ENCODE measurements around the gene TEX261. TPM values are rescaled to one million over a fixed set of nuclear protein-coding genes. Genes with fewer than 3 reads are reported as not detected.

The TEX261 gene
- total RNA-seq, 1 experiment from 2014 or later = 54.2 TPM

DNA sequence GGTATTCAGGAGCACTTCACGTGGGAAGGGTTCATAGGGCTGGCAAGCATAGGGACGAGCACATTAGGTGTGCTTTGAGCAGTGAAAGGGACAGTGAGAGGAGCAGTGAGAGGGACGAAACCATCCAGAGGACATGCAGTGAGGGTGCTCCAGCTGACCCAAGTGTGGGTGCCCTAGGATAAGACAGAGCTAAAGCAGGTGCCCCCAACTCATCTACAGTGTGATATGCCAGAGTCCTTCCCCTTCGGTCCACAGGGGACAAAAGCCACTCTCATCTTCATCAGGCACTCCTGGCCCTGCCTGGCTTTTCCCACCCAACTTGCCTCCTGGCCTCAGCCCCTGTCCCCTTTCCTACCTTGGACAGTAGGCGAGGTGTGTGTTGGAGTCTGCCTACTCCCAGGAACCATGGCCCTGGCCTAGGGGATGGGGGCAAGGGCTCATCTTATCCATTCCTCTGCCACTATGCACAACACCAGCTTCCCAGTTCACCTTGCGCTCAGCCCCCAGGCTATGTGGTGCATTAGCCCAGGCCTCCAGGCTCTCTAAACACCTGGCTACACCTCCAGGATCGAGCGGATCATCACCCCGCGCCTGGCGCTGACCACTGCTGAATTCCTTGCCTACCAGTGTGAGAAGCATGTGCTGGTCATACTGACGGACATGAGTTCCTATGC lies 32.3 kb downstream of the TEX261 start:
- Histone ChIP-seq H3K4me1 (ENCODE audit: insufficient read depth, low read length) (no peaks in the 10 kb centered on the region), H3F3A (ENCODE audit: low read length, unreplicated experiment) (no peaks in the 10 kb centered on the region), H3K9me3 (ENCODE audit: low read length) (no peaks in the 10 kb centered on the region), H3K79me2 (ENCODE audit: low read length) (no peaks in the 10 kb centered on the region), H3K4me3 (ENCODE audit: low read length) (no peak overlapping the region), H3K27ac (ENCODE audit: low read length) (no peak overlapping the region), H3K9me2 (replicated peaks; ENCODE audit: low read length) (no peaks in the 10 kb centered on the region), H3K27me3 (ENCODE audit: low read length) (no peaks in the 10 kb centered on the region), H3K4me2 (ENCODE audit: low read length) (no peak overlapping the region), H3K9ac (ENCODE audit: low read length) (no peak overlapping the region), H2AFZ (ENCODE audit: low read length) (no peak overlapping the region), H4K20me1 (ENCODE audit: low read length) (no peaks in the 10 kb centered on the region), H3K36me3 (ENCODE audit: low read depth, low read length) (no peaks in the 10 kb centered on the region)
- no peak for TF ChIP-seq CTCF (conservative IDR thresholded peaks at IDR 0.05; ENCODE audit: low read depth, low read length)
- TF ChIP-seq EZH2phosphoT487 (IDR thresholded peaks at IDR 0.05; ENCODE audit: borderline replicate concordance, low read length) = no peak
- no peak for TF ChIP-seq EZH2 (IDR thresholded peaks at IDR 0.05; ENCODE audit: low read length, unreplicated experiment)
- intact Hi-C loops (cut with micrococcal nuclease) = no loop called here
- ChIA-PET POLR2A (ENCODE audit: unreplicated experiment) (no interaction called here), CTCF (interaction anchor here (1.0 kb wide), 1 partner anchor 14 kb away, joined by 3 read pairs; no protein-coding TSS in a partner anchor)
- ATAC-seq = no peak
- no peak for DNase-seq
- no TSS peak for BruUV-seq (replicated peaks)

DNA sequence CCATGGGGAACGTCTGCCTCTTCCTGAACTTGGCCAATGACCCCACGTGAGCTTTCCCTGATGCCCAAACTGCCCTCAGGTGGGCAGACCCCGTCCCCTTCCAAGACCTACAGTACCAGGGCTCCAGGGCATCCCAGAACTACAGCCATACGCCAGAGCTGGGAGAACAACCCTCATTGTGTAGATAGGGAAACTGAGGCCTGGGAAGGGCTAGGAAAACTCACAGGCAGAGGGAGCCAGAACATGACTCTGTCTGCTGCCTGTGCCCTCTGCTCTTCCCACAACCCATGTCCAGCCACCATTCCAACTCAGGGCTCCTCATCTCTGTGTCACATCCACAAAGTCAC lies 33.1 kb downstream of the TEX261 start:
- POLR2A ChIA-PET (ENCODE audit: unreplicated experiment) = no interaction called here
- DNase-seq (no peak), ATAC-seq (no peak)
- intact Hi-C loops (cut with micrococcal nuclease) = no loop called here
- no peak overlapping the region for H3K4me3 ChIP-seq (ENCODE audit: low read length)
- H2AFZ ChIP-seq (ENCODE audit: low read length) = no peak overlapping the region
- no peaks in the 10 kb centered on the region for H4K20me1 ChIP-seq (ENCODE audit: low read length)
- CTCF ChIA-PET = interaction anchor here (1.0 kb wide), 1 partner anchor 14 kb away, joined by 3 read pairs; no protein-coding TSS in a partner anchor
- no TSS peak for BruUV-seq (replicated peaks)
- H3K36me3 ChIP-seq (ENCODE audit: low read depth, low read length) = no peaks in the 10 kb centered on the region
- no peak overlapping the region for H3K4me2 ChIP-seq (ENCODE audit: low read length)
- no peak overlapping the region for H3K9ac ChIP-seq (ENCODE audit: low read length)
- H3K4me1 ChIP-seq (ENCODE audit: insufficient read depth, low read length) = no peaks in the 10 kb centered on the region
- no peaks in the 10 kb centered on the region for H3K27me3 ChIP-seq (ENCODE audit: low read length)
- no peak for TF ChIP-seq EZH2phosphoT487 (IDR thresholded peaks at IDR 0.05; ENCODE audit: borderline replicate concordance, low read length)
- no peak for TF ChIP-seq EZH2 (IDR thresholded peaks at IDR 0.05; ENCODE audit: low read length, unreplicated experiment)
- no peak for TF ChIP-seq CTCF (conservative IDR thresholded peaks at IDR 0.05; ENCODE audit: low read depth, low read length)
- no peaks in the 10 kb centered on the region for H3K9me2 ChIP-seq (replicated peaks; ENCODE audit: low read length)
- no peaks in the 10 kb centered on the region for H3K9me3 ChIP-seq (ENCODE audit: low read length)
- no peaks in the 10 kb centered on the region for H3K79me2 ChIP-seq (ENCODE audit: low read length)
- H3F3A ChIP-seq (ENCODE audit: low read length, unreplicated experiment) = no peaks in the 10 kb centered on the region
- no peak overlapping the region for H3K27ac ChIP-seq (ENCODE audit: low read length)

DNA sequence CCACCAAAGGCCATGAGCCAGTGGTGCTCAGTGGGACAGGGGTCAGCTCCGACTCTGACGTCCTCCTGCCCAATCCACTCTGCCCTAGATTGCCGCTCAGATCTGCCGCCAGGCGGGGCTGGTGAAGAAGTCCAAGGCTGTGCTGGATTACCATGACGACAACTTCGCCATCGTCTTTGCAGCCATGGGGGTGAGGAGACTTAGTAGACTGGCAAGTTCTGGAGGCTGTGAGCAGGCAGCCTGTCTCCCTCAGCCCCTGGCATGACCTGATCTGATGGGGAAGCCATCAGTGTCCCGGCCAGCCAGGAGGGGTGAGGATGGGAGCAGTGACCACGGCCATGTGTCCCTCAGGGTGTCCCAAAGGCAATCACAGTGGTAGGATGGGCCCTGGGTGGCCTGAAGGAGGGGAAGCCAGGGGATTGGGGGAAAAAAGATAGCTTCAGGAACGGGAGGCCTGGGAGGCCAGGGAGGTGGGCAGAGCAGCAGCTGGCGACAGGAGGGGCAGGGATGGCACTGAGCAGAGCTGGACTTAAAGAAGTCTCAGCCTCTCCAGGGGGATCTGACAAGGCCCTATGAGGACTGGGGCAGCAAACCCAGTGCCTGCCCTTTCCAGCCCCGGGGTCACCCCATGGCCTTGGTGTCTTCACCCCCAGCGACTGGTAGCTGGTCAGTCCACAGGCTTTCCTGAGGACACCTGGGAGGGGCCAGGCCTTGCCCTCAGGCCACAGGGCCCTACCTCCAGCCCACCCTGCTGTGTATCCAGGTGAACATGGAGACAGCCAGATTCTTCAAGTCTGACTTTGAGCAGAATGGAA lies 33.6 kb downstream of the TEX261 start:
- no TSS peak for BruUV-seq (replicated peaks)
- Histone ChIP-seq H3K4me1 (ENCODE audit: insufficient read depth, low read length) (no peaks in the 10 kb centered on the region), H3K9me3 (ENCODE audit: low read length) (no peaks in the 10 kb centered on the region), H3K9me2 (replicated peaks; ENCODE audit: low read length) (no peaks in the 10 kb centered on the region), H3K4me2 (ENCODE audit: low read length) (no peak overlapping the region), H3K27ac (ENCODE audit: low read length) (no peak overlapping the region), H3K4me3 (ENCODE audit: low read length) (no peak overlapping the region), H3K79me2 (ENCODE audit: low read length) (no peaks in the 10 kb centered on the region), H3F3A (ENCODE audit: low read length, unreplicated experiment) (no peaks in the 10 kb centered on the region), H4K20me1 (ENCODE audit: low read length) (no peaks in the 10 kb centered on the region), H3K27me3 (ENCODE audit: low read length) (peaks cover 3% of the 10 kb centered on the region), H3K9ac (ENCODE audit: low read length) (no peak overlapping the region), H2AFZ (ENCODE audit: low read length) (no peak overlapping the region), H3K36me3 (ENCODE audit: low read depth, low read length) (no peaks in the 10 kb centered on the region)
- ATAC-seq (no peak), DNase-seq (no peak)
- CTCF ChIA-PET = no interaction called here
- no peak for TF ChIP-seq EZH2 (IDR thresholded peaks at IDR 0.05; ENCODE audit: low read length, unreplicated experiment)
- no peak for TF ChIP-seq CTCF (conservative IDR thresholded peaks at IDR 0.05; ENCODE audit: low read depth, low read length)
- no peak for TF ChIP-seq EZH2phosphoT487 (IDR thresholded peaks at IDR 0.05; ENCODE audit: borderline replicate concordance, low read length)
- POLR2A ChIA-PET (ENCODE audit: unreplicated experiment) = no interaction called here
- intact Hi-C loops (cut with micrococcal nuclease) = no loop called here
